Karpas-422 (cell line): ENCODE results near the gene SNX8. TPM values are rescaled to one million over a fixed set of nuclear protein-coding genes. Genes with fewer than 3 reads are reported as not detected.

ENCODE experiments used
- DNase-seq: peaks from one replicate; pipeline ENCODE4 v3.0.0-alpha.2; 2015
- H2AFZ ChIP-seq: fragments of 200-600 bp; sonication (generic); 2 replicates; pipeline ENCODE4 v1.6.1; 2014; ENCODE audit warnings: antibody characterized with exemption, low read length, mixed read lengths
- H3K27ac ChIP-seq: fragments of 200-600 bp; sonication (generic); 2 replicates; pipeline ENCODE4 v1.5.1; 2014; ENCODE audit warnings: mild to moderate bottlenecking, low read length, moderate library complexity
- H3K27me3 ChIP-seq: fragments of 200-600 bp; sonication (generic); 2 replicates; pipeline ENCODE4 v1.6.1; 2014; ENCODE audit warnings: low read length, mixed read lengths
- H3K36me3 ChIP-seq: fragments of 200-600 bp; sonication (generic); 2 replicates; pipeline ENCODE4 v1.6.1; 2014; ENCODE audit warnings: low read length, mixed read lengths; ENCODE audit not compliant: insufficient read depth
- H3K4me1 ChIP-seq: fragments of 200-600 bp; sonication (generic); 2 replicates; pipeline ENCODE4 v1.6.1; 2014; ENCODE audit warnings: mild to moderate bottlenecking, low read length, mixed read lengths
- H3K4me2 ChIP-seq: fragments of 200-600 bp; sonication (generic); 2 replicates; pipeline ENCODE4 v1.6.1; 2014; ENCODE audit warnings: low read length, low read depth, mild to moderate bottlenecking; ENCODE audit not compliant: poor library complexity, severe bottlenecking
- H3K4me3 ChIP-seq: fragments of 200-600 bp; sonication (generic); 2 replicates; pipeline ENCODE4 v1.5.1; 2014; ENCODE audit warnings: mild to moderate bottlenecking, antibody characterized with exemption, low read length, mixed read lengths
- H3K79me2 ChIP-seq: fragments of 200-600 bp; sonication (generic); 2 replicates; pipeline ENCODE4 v1.6.1; 2014; ENCODE audit warnings: mild to moderate bottlenecking, low read length, mixed read lengths
- H3K9ac ChIP-seq: fragments of 200-600 bp; sonication (generic); 2 replicates; pipeline ENCODE4 v1.6.0; 2014; ENCODE audit warnings: low read length
- H3K9me2 ChIP-seq: fragments of 200-600 bp; sonication (generic), shearing (Covaris generic); replicated peaks from 2 replicates; pipeline ENCODE4 v1.6.0; 2014; ENCODE audit warnings: mild to moderate bottlenecking, low read length, moderate library complexity; ENCODE audit not compliant: insufficient read depth
- H3K9me3 ChIP-seq: fragments of 300-700, 200-600 bp; sonication (generic); 2 replicates; pipeline ENCODE4 v1.6.1; 2014; ENCODE audit warnings: low read length, mixed read lengths
- H4K20me1 ChIP-seq: fragments of 200-600 bp; sonication (generic); 2 replicates; pipeline ENCODE4 v1.6.1; 2014; ENCODE audit warnings: mild to moderate bottlenecking, antibody characterized with exemption, low read length, low read depth; ENCODE audit not compliant: insufficient read depth
- total RNA-seq: library from RNA; depleted of rRNA; stranded (reverse); fragments of >200 nt; shearing (Covaris generic); gene quantifications from 2 replicates; pipeline ENCODE4 v1.2.3, GENCODE V29; 2014; ENCODE audit warnings: low replicate concordance

SNX8 gene
- total RNA-seq, 1 experiment from 2014 or later: 2.6 TPM

- Histone ChIP-seq H3K4me1 (no peaks in the 10 kb centered on the region), H3K79me2 (no peaks in the 10 kb centered on the region), H3K36me3 (no peaks in the 10 kb centered on the region), H3K4me2 (no peak overlapping the region), H3K4me3 (no peak overlapping the region), H3K9ac (no peak overlapping the region), H3K27me3 (no peaks in the 10 kb centered on the region), H3K9me3 (no peaks in the 10 kb centered on the region), H3K9me2 (no peaks in the 10 kb centered on the region), H4K20me1 (no peaks in the 10 kb centered on the region), H3K27ac (no peak overlapping the region), H2AFZ (no peak overlapping the region)
- DNase-seq: no peak
Observed at GRCh38 chr7:2282185-2282751, 32.0 kb downstream of the SNX8 start.

GRCh38 chr7:2281541-2281940 lies 32.7 kb downstream of the SNX8 start:
- no peaks in the 10 kb centered on the region for H4K20me1 ChIP-seq
- H3K4me1 ChIP-seq: no peaks in the 10 kb centered on the region
- H3K27ac ChIP-seq: no peak overlapping the region
- H3K9me2 ChIP-seq: no peaks in the 10 kb centered on the region
- H3K79me2 ChIP-seq: no peaks in the 10 kb centered on the region
- no peak overlapping the region for H3K4me2 ChIP-seq
- H2AFZ ChIP-seq: no peak overlapping the region
- DNase-seq: no peak
- H3K9me3 ChIP-seq: no peaks in the 10 kb centered on the region
- H3K4me3 ChIP-seq: no peak overlapping the region
- H3K27me3 ChIP-seq: no peaks in the 10 kb centered on the region
- no peaks in the 10 kb centered on the region for H3K36me3 ChIP-seq
- no peak overlapping the region for H3K9ac ChIP-seq

GRCh38 chr7:2280424-2280823 lies 33.8 kb downstream of the SNX8 start:
- DNase-seq: no peak
- no peak overlapping the region for H3K9ac ChIP-seq
- H3K4me2 ChIP-seq: no peak overlapping the region
- H3K4me1 ChIP-seq: no peaks in the 10 kb centered on the region
- H3K79me2 ChIP-seq: no peaks in the 10 kb centered on the region
- no peak overlapping the region for H3K27ac ChIP-seq
- H2AFZ ChIP-seq: no peak overlapping the region
- H3K9me3 ChIP-seq: no peaks in the 10 kb centered on the region
- no peaks in the 10 kb centered on the region for H3K36me3 ChIP-seq
- H3K4me3 ChIP-seq: no peak overlapping the region
- no peaks in the 10 kb centered on the region for H3K9me2 ChIP-seq
- H4K20me1 ChIP-seq: no peaks in the 10 kb centered on the region
- H3K27me3 ChIP-seq: no peaks in the 10 kb centered on the region

- Histone ChIP-seq H3K79me2 (no peaks in the 10 kb centered on the region), H3K9me3 (no peaks in the 10 kb centered on the region), H3K9ac (no peak overlapping the region), H2AFZ (no peak overlapping the region), H3K27me3 (no peaks in the 10 kb centered on the region), H3K4me1 (no peaks in the 10 kb centered on the region), H3K9me2 (no peaks in the 10 kb centered on the region), H3K4me3 (no peak overlapping the region), H3K36me3 (no peaks in the 10 kb centered on the region), H4K20me1 (no peaks in the 10 kb centered on the region), H3K27ac (no peak overlapping the region), H3K4me2 (no peak overlapping the region)
- no peak for DNase-seq
Observed at GRCh38 chr7:2279896-2280295, 34.3 kb downstream of the SNX8 start.

GRCh38 chr7:2278026-2278425 lies 36.2 kb downstream of the SNX8 start:
- Histone ChIP-seq H3K4me2 (no peak overlapping the region), H3K9me2 (no peaks in the 10 kb centered on the region), H3K27me3 (no peaks in the 10 kb centered on the region), H3K4me3 (no peak overlapping the region), H3K27ac (no peak overlapping the region), H3K36me3 (no peaks in the 10 kb centered on the region), H3K9ac (no peak overlapping the region), H4K20me1 (no peaks in the 10 kb centered on the region), H3K9me3 (no peaks in the 10 kb centered on the region), H2AFZ (no peak overlapping the region), H3K79me2 (no peaks in the 10 kb centered on the region), H3K4me1 (no peaks in the 10 kb centered on the region)
- no peak for DNase-seq

GRCh38 chr7:2276107-2276506 lies 38.1 kb downstream of the SNX8 start:
- Histone ChIP-seq H3K4me3 (no peak overlapping the region), H3K4me2 (no peak overlapping the region), H3K79me2 (no peaks in the 10 kb centered on the region), H2AFZ (no peak overlapping the region), H3K4me1 (no peaks in the 10 kb centered on the region), H3K27ac (no peak overlapping the region), H3K36me3 (no peaks in the 10 kb centered on the region), H3K9ac (no peak overlapping the region), H3K9me3 (no peaks in the 10 kb centered on the region), H4K20me1 (no peaks in the 10 kb centered on the region), H3K27me3 (no peaks in the 10 kb centered on the region), H3K9me2 (no peaks in the 10 kb centered on the region)
- no peak for DNase-seq

- Histone ChIP-seq H3K4me1 (no peaks in the 10 kb centered on the region), H3K27me3 (no peaks in the 10 kb centered on the region), H4K20me1 (no peaks in the 10 kb centered on the region), H3K27ac (no peak overlapping the region), H3K79me2 (no peaks in the 10 kb centered on the region), H3K36me3 (no peaks in the 10 kb centered on the region), H3K9me2 (no peaks in the 10 kb centered on the region), H3K4me3 (no peak overlapping the region), H3K9me3 (no peaks in the 10 kb centered on the region), H3K4me2 (no peak overlapping the region), H3K9ac (no peak overlapping the region), H2AFZ (no peak overlapping the region)
- DNase-seq: no peak
Observed at GRCh38 chr7:2275101-2275500, 39.1 kb downstream of the SNX8 start.

GRCh38 chr7:2274666-2275065 lies 39.6 kb downstream of the SNX8 start:
- Histone ChIP-seq H3K4me1 (no peaks in the 10 kb centered on the region), H3K4me3 (no peak overlapping the region), H3K27ac (no peak overlapping the region), H3K27me3 (no peaks in the 10 kb centered on the region), H3K79me2 (no peaks in the 10 kb centered on the region), H3K9me2 (no peaks in the 10 kb centered on the region), H2AFZ (no peak overlapping the region), H3K36me3 (no peaks in the 10 kb centered on the region), H3K9ac (no peak overlapping the region), H3K4me2 (no peak overlapping the region), H3K9me3 (no peaks in the 10 kb centered on the region), H4K20me1 (no peaks in the 10 kb centered on the region)
- DNase-seq: no peak

GRCh38 chr7:2273866-2274265 lies 40.4 kb downstream of the SNX8 start:
- Histone ChIP-seq H3K27me3 (no peaks in the 10 kb centered on the region), H3K36me3 (no peaks in the 10 kb centered on the region), H3K9me2 (no peaks in the 10 kb centered on the region), H3K9me3 (no peaks in the 10 kb centered on the region), H4K20me1 (no peaks in the 10 kb centered on the region), H3K79me2 (no peaks in the 10 kb centered on the region), H2AFZ (no peak overlapping the region), H3K4me1 (no peaks in the 10 kb centered on the region), H3K27ac (no peak overlapping the region), H3K9ac (no peak overlapping the region), H3K4me2 (no peak overlapping the region), H3K4me3 (no peak overlapping the region)
- no peak for DNase-seq
